HL-60 (cell line): Measurements from ENCODE around the gene MYB.
"Not testable (repeated sequence)": the region's sequence is repeated elsewhere in the genome, so short reads cannot be mapped to it uniquely, and the experiment has no call there.

Source experiments
- DNase-seq, 2 experiments: peaks; one replicate each; pipeline ENCODE4 v3.0.0-alpha.2; 2010 to 2020; ENCODE audit warnings: low read depth in 1 of 2, low spot score in 1 of 2
- H3K27ac ChIP-seq: fragments of 250-450 bp; sonication (Bioruptor Pico); replicated peaks from 2 replicates; pipeline ENCODE4 v1.5.1; 2020; ENCODE audit warnings: mild to moderate bottlenecking, moderate library complexity
- H3K27me3 ChIP-seq: fragments of 250-450 bp; sonication (Bioruptor Pico); 2 replicates; pipeline ENCODE4 v1.5.1; 2021; ENCODE audit warnings: mild to moderate bottlenecking, moderate library complexity; ENCODE audit not compliant: insufficient read depth, poor library complexity, severe bottlenecking
- H3K4me3 ChIP-seq: replicated peaks from 2 replicates; pipeline ENCODE4 v1.5.1; 2011; ENCODE audit warnings: mild to moderate bottlenecking, control low read depth, low read length; ENCODE audit not compliant: insufficient read depth
- CTCF ChIP-seq: IDR thresholded peaks from one replicate; pipeline ENCODE4 v1.5.1; 2011; ENCODE audit warnings: low read length, control low read depth, inconsistent platforms; ENCODE audit not compliant: insufficient read depth
- GABPA ChIP-seq: IDR thresholded peaks from 2 replicates; pipeline ENCODE4 v1.6.1; 2012; ENCODE audit warnings: low read depth
- POLR2AphosphoS5 ChIP-seq: IDR thresholded peaks from 2 replicates; pipeline ENCODE4 v1.6.1; 2012; ENCODE audit warnings: low read depth
- REST ChIP-seq: IDR thresholded peaks from 2 replicates; pipeline ENCODE4 v1.6.1; 2012; ENCODE audit warnings: low read depth; ENCODE audit not compliant: insufficient replicate concordance
- SPI1 ChIP-seq: IDR thresholded peaks from 2 replicates; pipeline ENCODE4 v1.6.1; 2012; ENCODE audit warnings: low read depth, mild to moderate bottlenecking, borderline replicate concordance

Gene MYB

GRCh38 chr6:135240711-135241110 lies 59.6 kb downstream of the MYB start:
- Histone ChIP-seq H3K27me3 (no peaks in the 10 kb centered on the region), H3K27ac (no peak overlapping the region), H3K4me3 (no peak overlapping the region)
- TF ChIP-seq CTCF (no peak), SPI1 (no peak), GABPA (no peak), REST (no peak), POLR2AphosphoS5 (no peak)
- no peak for DNase-seq

- Histone ChIP-seq H3K27ac (no peak overlapping the region), H3K4me3 (no peak overlapping the region), H3K27me3 (no peaks in the 10 kb centered on the region)
- TF ChIP-seq REST (no peak), POLR2AphosphoS5 (no peak), SPI1 (no peak), GABPA (no peak), CTCF (no peak)
- DNase-seq, result no peak
Observed at GRCh38 chr6:135243871-135244796, 63.0 kb downstream of the MYB start.

GRCh38 chr6:135244805-135245204 lies 63.7 kb downstream of the MYB start:
- no peak for DNase-seq
- Histone ChIP-seq H3K4me3 (no peak overlapping the region), H3K27ac (no peak overlapping the region), H3K27me3 (no peaks in the 10 kb centered on the region)
- TF ChIP-seq POLR2AphosphoS5 (no peak), GABPA (no peak), CTCF (no peak), SPI1 (no peak), REST (no peak)

GRCh38 chr6:135246412-135247012 lies 65.4 kb downstream of the MYB start:
- H3K27me3 ChIP-seq, DNase-seq, H3K4me3 ChIP-seq, H3K27ac ChIP-seq: not testable (repeated sequence)
